ENCODE measurements around the gene CHRM4. TPM values are rescaled to one million over a fixed set of nuclear protein-coding genes. Genes with fewer than 3 reads are reported as not detected.
"Not testable (repeated sequence)": the region's sequence is repeated elsewhere in the genome, so short reads cannot be mapped to it uniquely, and the experiment has no call there.

Gene CHRM4
- total RNA-seq, 1 experiment from 2014 or later: not detected

- H3K9ac ChIP-seq (ENCODE audit: low read length): no peak overlapping the region
- H2AFZ ChIP-seq (ENCODE audit: low read length): no peak overlapping the region
- no peak overlapping the region for H3K4me3 ChIP-seq (ENCODE audit: low read length)
- H4K20me1 ChIP-seq (ENCODE audit: insufficient read depth, low read depth, low read length): peaks cover 5% of the 10 kb centered on the region; the same call in 1 of the 2 replicates
- H3K27ac ChIP-seq (ENCODE audit: low read length): no peak overlapping the region
- H3K9me3 ChIP-seq (ENCODE audit: low read length): no peaks in the 10 kb centered on the region
- H3K9me2 ChIP-seq (replicated peaks; ENCODE audit: insufficient read depth, low read length): no peaks in the 10 kb centered on the region
- H3K4me1 ChIP-seq (ENCODE audit: low read length): peaks cover 16% of the 10 kb centered on the region
- no peaks in the 10 kb centered on the region for H3K79me2 ChIP-seq (ENCODE audit: low read length)
- no peaks in the 10 kb centered on the region; the same call in 1 of the 2 replicates for H3K36me3 ChIP-seq (ENCODE audit: insufficient read depth, low read length)
- no peaks in the 10 kb centered on the region for H3K27me3 ChIP-seq (ENCODE audit: low read length)
- DNase-seq: no peak
- no peak overlapping the region for H3K4me2 ChIP-seq (ENCODE audit: low read depth, low read length, poor library complexity, severe bottlenecking)
These were observed 14.3 kb downstream of the CHRM4 start for GRCh38 chr11:46377290-46377689.

- Histone ChIP-seq H3K4me1 (ENCODE audit: low read length) (peaks cover 11% of the 10 kb centered on the region), H3K4me2 (ENCODE audit: low read depth, low read length, poor library complexity, severe bottlenecking) (no peak overlapping the region), H3K9me3 (ENCODE audit: low read length) (no peaks in the 10 kb centered on the region), H3K4me3 (ENCODE audit: low read length) (no peak overlapping the region), H3K9ac (ENCODE audit: low read length) (no peak overlapping the region), H3K9me2 (replicated peaks; ENCODE audit: insufficient read depth, low read length) (no peaks in the 10 kb centered on the region), H3K27ac (ENCODE audit: low read length) (no peak overlapping the region), H2AFZ (ENCODE audit: low read length) (no peak overlapping the region), H3K36me3 (ENCODE audit: insufficient read depth, low read length) (no peaks in the 10 kb centered on the region; the same call in 1 of the 2 replicates), H4K20me1 (ENCODE audit: insufficient read depth, low read depth, low read length) (peaks cover 4% of the 10 kb centered on the region; the same call in 1 of the 2 replicates), H3K27me3 (ENCODE audit: low read length) (no peaks in the 10 kb centered on the region), H3K79me2 (ENCODE audit: low read length) (no peaks in the 10 kb centered on the region)
- DNase-seq: no peak
These were observed 15.1 kb downstream of the CHRM4 start for GRCh38 chr11:46376258-46377050.

DNA sequence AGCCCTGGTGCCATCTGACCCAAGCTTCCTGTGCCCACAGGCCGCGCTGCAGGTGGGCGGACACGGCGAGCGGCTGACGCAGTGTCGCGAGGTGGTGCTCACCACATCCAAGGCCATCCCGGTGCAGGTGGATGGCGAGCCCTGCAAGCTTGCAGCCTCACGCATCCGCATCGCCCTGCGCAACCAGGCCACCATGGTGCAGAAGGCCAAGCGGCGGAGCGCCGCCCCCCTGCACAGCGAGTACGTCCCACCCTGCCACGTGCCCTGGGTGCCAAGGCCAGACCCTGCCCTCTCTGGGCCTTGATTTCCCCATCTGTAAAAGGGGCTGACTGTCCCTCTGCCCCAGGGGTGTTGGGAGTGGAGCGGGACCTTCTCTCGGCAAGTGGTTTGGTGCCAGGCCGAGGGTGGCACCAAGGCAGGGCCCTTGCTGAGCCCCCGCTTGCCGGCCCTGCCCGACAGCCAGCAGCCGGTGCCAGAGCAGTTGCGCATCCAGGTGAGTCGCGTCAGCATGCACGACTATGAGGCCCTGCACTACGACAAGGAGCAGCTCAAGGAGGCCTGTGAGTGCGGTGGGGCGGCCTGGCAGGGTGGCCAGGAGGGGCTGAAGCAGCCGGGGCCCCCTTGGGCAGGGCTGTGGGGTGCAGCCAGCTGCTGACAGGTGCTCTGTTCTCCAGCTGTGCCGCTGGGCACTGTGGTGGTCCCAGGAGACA, 16.0 kb downstream of the CHRM4 start:
- no peak for DNase-seq
- H3K9me2 ChIP-seq (replicated peaks; ENCODE audit: insufficient read depth, low read length): no peaks in the 10 kb centered on the region
- no peak overlapping the region for H3K4me3 ChIP-seq (ENCODE audit: low read length)
- no peak overlapping the region for H3K9ac ChIP-seq (ENCODE audit: low read length)
- no peak overlapping the region for H3K27ac ChIP-seq (ENCODE audit: low read length)
- no peaks in the 10 kb centered on the region for H3K9me3 ChIP-seq (ENCODE audit: low read length)
- H3K4me2 ChIP-seq (ENCODE audit: low read depth, low read length, poor library complexity, severe bottlenecking): no peak overlapping the region
- no peaks in the 10 kb centered on the region for H3K79me2 ChIP-seq (ENCODE audit: low read length)
- H3K27me3 ChIP-seq (ENCODE audit: low read length): no peaks in the 10 kb centered on the region
- H3K36me3 ChIP-seq (ENCODE audit: insufficient read depth, low read length): no peaks in the 10 kb centered on the region; the same call in 1 of the 2 replicates
- peaks cover 2% of the 10 kb centered on the region; the same call in 1 of the 2 replicates for H4K20me1 ChIP-seq (ENCODE audit: insufficient read depth, low read depth, low read length)
- H3K4me1 ChIP-seq (ENCODE audit: low read length): peaks cover 4% of the 10 kb centered on the region
- no peak overlapping the region for H2AFZ ChIP-seq (ENCODE audit: low read length)

GRCh38 chr11:46374815-46375214, 16.8 kb downstream of the CHRM4 start:
- H3K4me2 ChIP-seq (ENCODE audit: low read depth, low read length, poor library complexity, severe bottlenecking): no peak overlapping the region
- no peaks in the 10 kb centered on the region for H3K27me3 ChIP-seq (ENCODE audit: low read length)
- no peak overlapping the region for H3K4me3 ChIP-seq (ENCODE audit: low read length)
- no peak overlapping the region for H3K27ac ChIP-seq (ENCODE audit: low read length)
- no peak overlapping the region for H2AFZ ChIP-seq (ENCODE audit: low read length)
- H3K9me2 ChIP-seq (replicated peaks; ENCODE audit: insufficient read depth, low read length): no peaks in the 10 kb centered on the region
- H3K79me2 ChIP-seq (ENCODE audit: low read length): no peaks in the 10 kb centered on the region
- H3K9ac ChIP-seq (ENCODE audit: low read length): no peak overlapping the region
- H4K20me1 ChIP-seq (ENCODE audit: insufficient read depth, low read depth, low read length): no peaks in the 10 kb centered on the region
- no peaks in the 10 kb centered on the region for H3K4me1 ChIP-seq (ENCODE audit: low read length)
- DNase-seq: no peak
- H3K36me3 ChIP-seq (ENCODE audit: insufficient read depth, low read length): peaks cover 3% of the 10 kb centered on the region
- no peaks in the 10 kb centered on the region for H3K9me3 ChIP-seq (ENCODE audit: low read length)

- DNase-seq: no peak
- Histone ChIP-seq H3K36me3 (ENCODE audit: insufficient read depth, low read length) (peaks cover 3% of the 10 kb centered on the region), H2AFZ (ENCODE audit: low read length) (no peak overlapping the region), H3K4me1 (ENCODE audit: low read length) (no peaks in the 10 kb centered on the region), H3K9ac (ENCODE audit: low read length) (no peak overlapping the region), H3K27ac (ENCODE audit: low read length) (no peak overlapping the region), H3K9me3 (ENCODE audit: low read length) (no peaks in the 10 kb centered on the region), H3K27me3 (ENCODE audit: low read length) (no peaks in the 10 kb centered on the region), H3K4me3 (ENCODE audit: low read length) (no peak overlapping the region), H3K79me2 (ENCODE audit: low read length) (no peaks in the 10 kb centered on the region), H3K4me2 (ENCODE audit: low read depth, low read length, poor library complexity, severe bottlenecking) (no peak overlapping the region), H3K9me2 (replicated peaks; ENCODE audit: insufficient read depth, low read length) (no peaks in the 10 kb centered on the region), H4K20me1 (ENCODE audit: insufficient read depth, low read depth, low read length) (no peaks in the 10 kb centered on the region)
These were observed 17.5 kb downstream of the CHRM4 start for GRCh38 chr11:46373787-46374740.

DNA sequence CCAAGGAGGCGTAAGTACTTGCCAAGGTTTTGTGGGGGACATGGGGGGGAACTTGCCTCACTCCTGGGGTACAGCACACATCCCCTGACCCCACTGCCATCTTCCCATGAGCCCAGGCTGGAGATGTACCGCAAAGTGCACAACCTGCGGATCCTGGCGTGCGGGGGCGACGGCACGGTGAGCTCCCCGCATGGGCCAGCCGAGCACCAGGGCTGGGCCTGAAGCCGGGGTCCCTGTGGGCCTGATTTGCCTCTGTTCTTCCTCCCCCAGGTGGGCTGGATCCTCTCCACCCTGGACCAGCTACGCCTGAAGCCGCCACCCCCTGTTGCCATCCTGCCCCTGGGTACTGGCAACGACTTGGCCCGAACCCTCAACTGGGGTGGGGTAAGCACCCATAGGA, 19.1 kb downstream of the CHRM4 start:
- not testable (repeated sequence) for DNase-seq; H3K4me2 ChIP-seq (ENCODE audit: low read depth, low read length, poor library complexity, severe bottlenecking); H3K79me2 ChIP-seq (ENCODE audit: low read length); H3K4me1 ChIP-seq (ENCODE audit: low read length); H3K9me3 ChIP-seq (ENCODE audit: low read length); H4K20me1 ChIP-seq (ENCODE audit: insufficient read depth, low read depth, low read length); H3K9me2 ChIP-seq (replicated peaks; ENCODE audit: insufficient read depth, low read length); H3K4me3 ChIP-seq (ENCODE audit: low read length); H3K9ac ChIP-seq (ENCODE audit: low read length); H2AFZ ChIP-seq (ENCODE audit: low read length); H3K27me3 ChIP-seq (ENCODE audit: low read length); H3K27ac ChIP-seq (ENCODE audit: low read length)
- H3K36me3 ChIP-seq (ENCODE audit: insufficient read depth, low read length): peaks cover 13% of the 10 kb centered on the region

DNA sequence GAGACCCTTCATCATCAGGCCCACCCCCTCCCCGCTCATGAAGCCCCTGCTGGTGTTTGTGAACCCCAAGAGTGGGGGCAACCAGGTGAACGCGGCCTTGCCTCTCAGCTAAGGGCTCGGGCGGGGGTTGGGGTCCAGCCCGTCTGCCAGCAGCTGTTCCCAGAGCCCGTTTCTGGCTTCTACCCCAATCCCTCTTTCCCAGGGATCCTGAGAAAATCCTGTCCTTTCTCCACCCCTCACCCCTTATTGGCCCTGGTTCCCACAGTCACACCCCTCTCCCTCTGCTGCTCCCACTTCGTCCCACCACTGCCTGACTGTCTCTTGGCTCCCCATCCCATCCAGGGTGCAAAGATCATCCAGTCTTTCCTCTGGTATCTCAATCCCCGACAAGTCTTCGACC, 19.5 kb downstream of the CHRM4 start:
- H3K9me3 ChIP-seq (ENCODE audit: low read length): no peaks in the 10 kb centered on the region
- no peak for DNase-seq
- H3K79me2 ChIP-seq (ENCODE audit: low read length): peaks cover 10% of the 10 kb centered on the region
- H4K20me1 ChIP-seq (ENCODE audit: insufficient read depth, low read depth, low read length): no peaks in the 10 kb centered on the region
- H3K27ac ChIP-seq (ENCODE audit: low read length): no peak overlapping the region
- peaks cover 6% of the 10 kb centered on the region for H3K4me1 ChIP-seq (ENCODE audit: low read length)
- no peak overlapping the region for H3K4me3 ChIP-seq (ENCODE audit: low read length)
- no peak overlapping the region for H2AFZ ChIP-seq (ENCODE audit: low read length)
- peaks cover 13% of the 10 kb centered on the region for H3K36me3 ChIP-seq (ENCODE audit: insufficient read depth, low read length)
- no peaks in the 10 kb centered on the region for H3K27me3 ChIP-seq (ENCODE audit: low read length)
- H3K4me2 ChIP-seq (ENCODE audit: low read depth, low read length, poor library complexity, severe bottlenecking): no peak overlapping the region
- H3K9ac ChIP-seq (ENCODE audit: low read length): no peak overlapping the region
- no peaks in the 10 kb centered on the region for H3K9me2 ChIP-seq (replicated peaks; ENCODE audit: insufficient read depth, low read length)

DNA sequence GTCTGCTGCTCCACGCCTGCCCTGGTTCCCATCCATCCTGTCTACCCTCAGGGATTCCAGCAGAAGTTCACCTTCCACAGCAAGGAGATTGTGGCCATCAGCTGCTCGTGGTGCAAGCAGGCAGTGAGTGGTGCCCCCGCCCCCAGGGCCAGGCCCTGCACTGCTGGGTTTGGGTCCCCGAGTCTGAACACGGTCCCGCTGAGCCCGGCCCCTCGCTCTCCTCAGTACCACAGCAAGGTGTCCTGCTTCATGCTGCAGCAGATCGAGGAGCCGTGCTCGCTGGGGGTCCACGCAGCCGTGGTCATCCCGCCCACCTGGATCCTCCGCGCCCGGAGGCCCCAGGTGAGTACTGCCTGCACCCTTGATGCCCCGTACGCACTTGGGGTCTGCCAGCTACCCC, 20.3 kb downstream of the CHRM4 start:
- not testable (repeated sequence) for H2AFZ ChIP-seq (ENCODE audit: low read length); H3K9me2 ChIP-seq (replicated peaks; ENCODE audit: insufficient read depth, low read length); H3K9ac ChIP-seq (ENCODE audit: low read length); H3K4me3 ChIP-seq (ENCODE audit: low read length); H3K27me3 ChIP-seq (ENCODE audit: low read length); DNase-seq; H3K27ac ChIP-seq (ENCODE audit: low read length); H3K9me3 ChIP-seq (ENCODE audit: low read length); H4K20me1 ChIP-seq (ENCODE audit: insufficient read depth, low read depth, low read length); H3K79me2 ChIP-seq (ENCODE audit: low read length); H3K4me2 ChIP-seq (ENCODE audit: low read depth, low read length, poor library complexity, severe bottlenecking)
- peaks cover 13% of the 10 kb centered on the region for H3K36me3 ChIP-seq (ENCODE audit: insufficient read depth, low read length)
- peaks cover 14% of the 10 kb centered on the region for H3K4me1 ChIP-seq (ENCODE audit: low read length)
